IMR-90 (cell line): Measurements from ENCODE around the gene PYGB. TPM values are rescaled to one million over a fixed set of nuclear protein-coding genes. Genes with fewer than 3 reads are reported as not detected.

ENCODE experiments used
- ATAC-seq: fragments of 200-7000 bp; cut with Tn5 transposase; 2 replicates; pipeline ENCODE4 v1.9.1; 2020; ENCODE audit warnings: low read depth, mild to moderate bottlenecking, moderate library complexity
- BruUV-seq: library from RNA; stranded (reverse); fragments of 400-500 nt; replicated peaks from 2 replicates; lab custom pipeline; 2021; lab: Mats Ljungman, UMichigan
- CTCF ChIA-PET: fragments of 300-600 bp; formaldehyde crosslinking; extraction: SDS; loops from one replicate; lab custom pipeline; 2021; ENCODE audit warnings: antibody characterized with exemption; lab: Yijun Ruan, JAX
- POLR2A ChIA-PET: fragments of 300-600 bp; sonication (Branson Sonifier 250); formaldehyde crosslinking; loops from one replicate; lab custom pipeline; 2022; ENCODE audit warnings: antibody characterized with exemption; ENCODE audit not compliant: unreplicated experiment; lab: Charles Lee
- DNase-seq: peaks from one replicate; pipeline ENCODE4 v3.0.0; 2013
- H2AFZ ChIP-seq: replicated peaks from 2 replicates; pipeline ENCODE3; 2013; ENCODE audit warnings: low read length, mild to moderate bottlenecking; ENCODE audit not compliant: poor library complexity
- H2AK5ac ChIP-seq: 2 replicates; pipeline ENCODE4 v1.6.1; 2013; ENCODE audit warnings: low read depth, low read length, inconsistent platforms
- H2AK9ac ChIP-seq: replicated peaks from 2 replicates; pipeline ENCODE3; 2013; ENCODE audit warnings: mild to moderate bottlenecking, low read depth, low read length, moderate library complexity; ENCODE audit not compliant: poor library complexity
- H2BK120ac ChIP-seq: 2 replicates; pipeline ENCODE4 v1.6.1; 2013; ENCODE audit warnings: low read depth, low read length, inconsistent platforms
- H2BK15ac ChIP-seq: 3 replicates; pipeline ENCODE4 v1.6.1; 2013; ENCODE audit warnings: low read depth, low read length, inconsistent platforms
- H2BK20ac ChIP-seq: 2 replicates; pipeline ENCODE4 v1.6.1; 2013; ENCODE audit warnings: low read depth, mild to moderate bottlenecking, inconsistent platforms, low read length, moderate library complexity
- H2BK5ac ChIP-seq: 2 replicates; pipeline ENCODE4 v1.6.1; 2013; ENCODE audit warnings: mild to moderate bottlenecking, low read depth, low read length, inconsistent platforms; ENCODE audit not compliant: poor library complexity, severe bottlenecking
- H3K14ac ChIP-seq: replicated peaks from 2 replicates; pipeline ENCODE4 v1.6.1; 2013; ENCODE audit warnings: low read depth, low read length, inconsistent platforms
- H3K18ac ChIP-seq: 2 replicates; pipeline ENCODE4 v1.6.1; 2013; ENCODE audit warnings: low read depth, low read length, control low read depth
- H3K23ac ChIP-seq: 2 replicates; pipeline ENCODE4 v1.6.1; 2013; ENCODE audit warnings: low read depth, low read length, inconsistent platforms
- H3K27ac ChIP-seq: 2 replicates; pipeline ENCODE4 v1.5.1; 2013; ENCODE audit warnings: mild to moderate bottlenecking, control low read depth, low read length; ENCODE audit not compliant: insufficient read depth
- H3K27me3 ChIP-seq: 2 replicates; pipeline ENCODE4 v1.6.1; 2013; ENCODE audit warnings: low read length; ENCODE audit not compliant: control insufficient read depth, insufficient read depth
- H3K36me3 ChIP-seq: 2 replicates; pipeline ENCODE4 v1.6.1; 2013; ENCODE audit warnings: low read length, mixed read lengths; ENCODE audit not compliant: control insufficient read depth, insufficient read depth
- H3K4ac ChIP-seq: 2 replicates; pipeline ENCODE4 v1.6.1; 2013; ENCODE audit warnings: low read depth, low read length, inconsistent platforms
- H3K4me1 ChIP-seq: 2 replicates; pipeline ENCODE4 v1.6.1; 2013; ENCODE audit warnings: low read length, mixed read lengths; ENCODE audit not compliant: control insufficient read depth, insufficient read depth
- H3K4me2 ChIP-seq: 2 replicates; pipeline ENCODE4 v1.6.1; 2013; ENCODE audit warnings: low read depth, mild to moderate bottlenecking, control low read depth, low read length, moderate library complexity
- H3K4me3 ChIP-seq: 2 replicates; pipeline ENCODE4 v1.5.1; 2013; ENCODE audit warnings: low read depth, mild to moderate bottlenecking, control low read depth, low read length, moderate library complexity; ENCODE audit not compliant: insufficient read depth
- H3K56ac ChIP-seq: 2 replicates; pipeline ENCODE4 v1.6.1; 2013; ENCODE audit warnings: low read length, inconsistent platforms; ENCODE audit not compliant: insufficient read depth; ENCODE audit errors: extremely low read depth
- H3K79me1 ChIP-seq, 2 experiments: 2 replicates each; pipeline ENCODE4 v1.6.1; 2013; ENCODE audit warnings: low read length in 2 of 2, inconsistent platforms in 1 of 2, low read depth in 1 of 2
- H3K9ac ChIP-seq: 2 replicates; pipeline ENCODE4 v1.6.1; 2013; ENCODE audit warnings: low read depth, low read length, control low read depth
- H3K9me1 ChIP-seq: 2 replicates; pipeline ENCODE4 v1.6.1; 2013; ENCODE audit warnings: low read length, inconsistent platforms; ENCODE audit not compliant: insufficient read depth
- H3K9me3 ChIP-seq: 2 replicates; pipeline ENCODE4 v1.6.1; 2013; ENCODE audit warnings: low read length; ENCODE audit not compliant: control insufficient read depth, insufficient read depth
- H4K20me1 ChIP-seq: 2 replicates; pipeline ENCODE4 v1.6.1; 2013; ENCODE audit warnings: low read length, inconsistent platforms; ENCODE audit not compliant: insufficient read depth
- H4K5ac ChIP-seq: 2 replicates; pipeline ENCODE4 v1.6.1; 2013; ENCODE audit warnings: mild to moderate bottlenecking, low read depth, low read length, control low read depth
- H4K8ac ChIP-seq, 2 experiments: 2 replicates each; pipeline ENCODE4 v1.6.1; 2013; ENCODE audit warnings: low read depth in 2 of 2, low read length in 2 of 2, control low read depth in 1 of 2, inconsistent platforms in 1 of 2
- H4K91ac ChIP-seq: 2 replicates; pipeline ENCODE4 v1.6.1; 2013; ENCODE audit warnings: low read depth, low read length, inconsistent platforms; ENCODE audit not compliant: insufficient read depth
- BHLHE40 ChIP-seq: fragments of 150-350 bp; IDR thresholded peaks from 2 replicates; pipeline ENCODE4 v1.6.1; 2016; ENCODE audit warnings: mild to moderate bottlenecking, low read depth, low read length
- CEBPB ChIP-seq: IDR thresholded peaks from 2 replicates; pipeline ENCODE4 v1.6.1; 2012; ENCODE audit warnings: low read depth, low read length, improper control_type of control experiment
- CHD1 ChIP-seq: IDR thresholded peaks from 2 replicates; pipeline ENCODE4 v1.6.1; 2012; ENCODE audit warnings: low read depth, low read length, improper control_type of control experiment
- ELK1 ChIP-seq: fragments of 150-350 bp; IDR thresholded peaks from 2 replicates; pipeline ENCODE4 v1.6.1; 2016; ENCODE audit warnings: low read depth, mild to moderate bottlenecking, low read length, moderate library complexity, borderline replicate concordance
- FOS ChIP-seq: fragments of 150-350 bp; IDR thresholded peaks from 2 replicates; pipeline ENCODE4 v1.6.1; 2016; ENCODE audit warnings: low read depth, low read length
- MAFK ChIP-seq: IDR thresholded peaks from 2 replicates; pipeline ENCODE4 v1.6.1; 2012; ENCODE audit warnings: low read depth, low read length, improper control_type of control experiment
- MAZ ChIP-seq: IDR thresholded peaks from 2 replicates; pipeline ENCODE4 v1.6.1; 2012; ENCODE audit warnings: low read depth, mild to moderate bottlenecking, low read length, improper control_type of control experiment, moderate library complexity, borderline replicate concordance
- MXI1 ChIP-seq: IDR thresholded peaks from 2 replicates; pipeline ENCODE4 v1.6.1; 2012; ENCODE audit warnings: low read depth, mild to moderate bottlenecking, low read length, moderate library complexity, borderline replicate concordance
- POLR2A ChIP-seq: IDR thresholded peaks from 2 replicates; pipeline ENCODE4 v1.6.1; 2012; ENCODE audit warnings: mild to moderate bottlenecking, low read depth, low read length
- RAD21 ChIP-seq: IDR thresholded peaks from 2 replicates; pipeline ENCODE4 v1.6.1; 2012; ENCODE audit warnings: low read length, improper control_type of control experiment
- RCOR1 ChIP-seq: IDR thresholded peaks from 2 replicates; pipeline ENCODE4 v1.6.1; 2012; ENCODE audit warnings: mild to moderate bottlenecking, low read length, improper control_type of control experiment; ENCODE audit not compliant: insufficient replicate concordance
- RFX5 ChIP-seq: IDR thresholded peaks from 2 replicates; pipeline ENCODE4 v1.8.0; 2012; ENCODE audit warnings: low read depth, mild to moderate bottlenecking, low read length, moderate library complexity
- SMC3 ChIP-seq: fragments of 150-350 bp; IDR thresholded peaks from 2 replicates; pipeline ENCODE4 v1.6.1; 2016; ENCODE audit warnings: low read depth, mild to moderate bottlenecking, antibody characterized with exemption, low read length, moderate library complexity
- USF2 ChIP-seq: fragments of 150-350 bp; IDR thresholded peaks from 2 replicates; pipeline ENCODE4 v1.6.1; 2017; ENCODE audit warnings: mild to moderate bottlenecking, antibody characterized with exemption, low read length, low read depth
- WGBS, 2 experiments: methylation state at CpG; one replicate each; pipeline versions ENCODE4 v1.1.5 to v1.1.7; 2013; ENCODE audit warnings: missing lambda C conversion rate in 2 of 2; ENCODE audit not compliant: insufficient read length in 1 of 2; ENCODE audit errors: extremely low coverage in 2 of 2; 5-methylcytosine and 5-hydroxymethylcytosine counted together
- dilution Hi-C: fragments of 300-500 bp; cut with HindIII; formaldehyde crosslinking; loops from one replicate; pipeline ENCODE4 v1.14.3; 2018; ENCODE audit warnings: low sequenced_read_pairs; ENCODE audit not compliant: unreplicated experiment
- in situ Hi-C: fragments of 300-500 bp; cut with MboI; formaldehyde crosslinking; loops from 3 replicates; pipeline ENCODE4 v1.14.3; 2019; ENCODE audit warnings: low sequenced_read_pairs, inconsistent platforms, mixed read lengths
- intact Hi-C: fragments of 100-400 bp; cut with micrococcal nuclease; formaldehyde crosslinking; loops from 2 replicates; pipeline ENCODE4 v1.10.0; 2022
- polyA plus RNA-seq, 3 experiments: library from polyadenylated mRNA; depleted of rRNA; stranded (reverse); fragments of >200 nt; gene quantifications; 2 replicates each; pipeline ENCODE4 v1.2.3, GENCODE V29; 2012; ENCODE audit warnings: low replicate concordance in 1 of 3
- total RNA-seq: library from RNA; depleted of rRNA; stranded (reverse); fragments of >200 nt; gene quantifications from 2 replicates; pipeline ENCODE4 v1.2.3, GENCODE V29; 2012
- TF ChIP-seq, protein P1 (sequence below): conservative IDR thresholded peaks from 2 replicates; pipeline ENCODE4 v1.5.1; 2012; ENCODE audit warnings: mild to moderate bottlenecking, low read depth, low read length, improper control_type of control experiment

The PYGB gene
- total and polyA plus RNA-seq, 2 of the 4 experiments (the other 2 are of a cell fraction), result 72.4 to 83.1 TPM

DNA sequence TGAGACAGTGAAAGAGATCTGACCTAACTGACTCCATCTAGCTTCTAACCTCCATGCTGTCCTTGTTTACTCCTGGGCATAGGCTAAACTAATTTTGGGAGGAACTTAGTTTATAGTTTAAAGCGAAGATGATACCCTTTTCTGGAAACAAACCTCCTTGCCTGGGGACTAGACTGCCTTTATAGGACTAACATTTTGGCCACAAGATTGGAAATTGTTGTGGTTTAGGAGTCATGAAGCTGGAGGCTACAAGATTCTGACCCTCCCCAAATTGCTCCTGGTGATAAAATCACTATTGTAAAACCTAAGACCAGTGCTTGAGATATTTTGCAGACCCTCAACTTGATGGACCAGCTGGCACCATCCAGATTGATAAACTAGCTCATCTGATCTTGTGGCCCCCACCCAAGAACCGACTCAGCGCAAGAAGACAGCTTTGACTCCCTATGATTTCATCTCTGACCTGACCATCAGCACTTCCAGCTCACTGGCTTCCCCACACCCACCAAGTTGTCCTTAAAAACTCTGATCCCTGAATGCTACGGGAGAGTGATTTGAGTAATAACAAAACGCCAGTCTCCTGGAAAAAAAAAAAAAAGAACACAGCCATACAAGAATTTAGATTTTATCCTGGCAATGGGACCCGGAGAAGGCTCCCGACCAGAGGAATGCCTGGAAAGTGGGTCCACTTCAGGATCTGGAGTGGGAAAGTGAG is 79.8 kb downstream of the PYGB start:
- ChIA-PET POLR2A (no interaction called here), CTCF (interaction anchor here (1.6 kb wide), 1 partner anchor 9 kb away, joined by 5 read pairs; no protein-coding TSS in a partner anchor)
- H2BK5ac ChIP-seq, result no peak overlapping the region
- H2AK5ac ChIP-seq, result no peak overlapping the region; the same call in 1 of the 2 replicates
- no peak overlapping the region for H3K56ac ChIP-seq
- no peak overlapping the region for H2BK15ac ChIP-seq
- peaks cover 2% of the 10 kb centered on the region; the same call in 1 of the 2 replicates for H3K36me3 ChIP-seq
- peaks cover 14% of the 10 kb centered on the region for H3K4me1 ChIP-seq
- no peak overlapping the region for H3K4me3 ChIP-seq
- H3K23ac ChIP-seq, result no peak overlapping the region
- intact Hi-C loops, result no loop called here
- dilution Hi-C loops, result no loop called here
- H3K9me1 ChIP-seq, result peaks cover 31% of the 10 kb centered on the region
- H4K91ac ChIP-seq, result no peak overlapping the region
- H3K4ac ChIP-seq, result peak overlapping the region; percentile 12; the same call in 1 of the 2 replicates
- H2BK20ac ChIP-seq, result no peak overlapping the region
- H3K27ac ChIP-seq, result no peak overlapping the region
- no peak overlapping the region for H4K8ac ChIP-seq
- H4K5ac ChIP-seq, result no peak overlapping the region; the same call in 1 of the 2 replicates
- no peak overlapping the region for H2AFZ ChIP-seq
- H2AK9ac ChIP-seq, result no peak overlapping the region
- no peaks in the 10 kb centered on the region for H3K9me3 ChIP-seq
- H3K79me1 ChIP-seq, result peaks cover 33 to 60% of the 10 kb centered on the region in 2 experiments
- DNase-seq (peak; percentile 24), ATAC-seq (no peak)
- no peak overlapping the region for H3K14ac ChIP-seq
- WGBS, 2 experiments, result no CpG with 5 or more reads among the region's 7 CpGs
- no peak overlapping the region for H2BK120ac ChIP-seq
- H3K4me2 ChIP-seq, result no peak overlapping the region; the same call in 1 of the 2 replicates
- in situ Hi-C loops, result loop anchor here (5.0 kb wide), 1 partner anchor 40 kb away; no protein-coding TSS in a partner anchor
- H3K9ac ChIP-seq, result no peak overlapping the region
- BruUV-seq, result no TSS peak
- H4K20me1 ChIP-seq, result peaks cover 32% of the 10 kb centered on the region
- no peaks in the 10 kb centered on the region for H3K27me3 ChIP-seq
- H3K18ac ChIP-seq, result no peak overlapping the region; the same call in 1 of the 2 replicates
- TF ChIP-seq RAD21, result no peak
- no peak for TF ChIP-seq MAZ
- TF ChIP-seq FOS, result no peak
- TF ChIP-seq MAFK, result no peak
- TF ChIP-seq USF2, result no peak
- TF ChIP-seq, protein P1, sequence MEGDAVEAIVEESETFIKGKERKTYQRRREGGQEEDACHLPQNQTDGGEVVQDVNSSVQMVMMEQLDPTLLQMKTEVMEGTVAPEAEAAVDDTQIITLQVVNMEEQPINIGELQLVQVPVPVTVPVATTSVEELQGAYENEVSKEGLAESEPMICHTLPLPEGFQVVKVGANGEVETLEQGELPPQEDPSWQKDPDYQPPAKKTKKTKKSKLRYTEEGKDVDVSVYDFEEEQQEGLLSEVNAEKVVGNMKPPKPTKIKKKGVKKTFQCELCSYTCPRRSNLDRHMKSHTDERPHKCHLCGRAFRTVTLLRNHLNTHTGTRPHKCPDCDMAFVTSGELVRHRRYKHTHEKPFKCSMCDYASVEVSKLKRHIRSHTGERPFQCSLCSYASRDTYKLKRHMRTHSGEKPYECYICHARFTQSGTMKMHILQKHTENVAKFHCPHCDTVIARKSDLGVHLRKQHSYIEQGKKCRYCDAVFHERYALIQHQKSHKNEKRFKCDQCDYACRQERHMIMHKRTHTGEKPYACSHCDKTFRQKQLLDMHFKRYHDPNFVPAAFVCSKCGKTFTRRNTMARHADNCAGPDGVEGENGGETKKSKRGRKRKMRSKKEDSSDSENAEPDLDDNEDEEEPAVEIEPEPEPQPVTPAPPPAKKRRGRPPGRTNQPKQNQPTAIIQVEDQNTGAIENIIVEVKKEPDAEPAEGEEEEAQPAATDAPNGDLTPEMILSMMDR, result no peak
- TF ChIP-seq BHLHE40, result no peak
- TF ChIP-seq RCOR1, result no peak
- no peak for TF ChIP-seq CHD1
- TF ChIP-seq POLR2A, result no peak
- no peak for TF ChIP-seq MXI1
- no peak for TF ChIP-seq ELK1
- no peak for TF ChIP-seq RFX5
- no peak for TF ChIP-seq SMC3
- TF ChIP-seq CEBPB, result no peak
